ENCODE results near the gene MAPKBP1. TPM values are rescaled to one million over a fixed set of nuclear protein-coding genes. Genes with fewer than 3 reads are reported as not detected.

The MAPKBP1 gene
- polyA plus RNA-seq, 3 donors: 0.76 to 8.6 (median 1.1) TPM

GRCh38 chr15:41876689-41877088 is 102.4 kb downstream of the MAPKBP1 start:
- 87% methylated on average over 9 of the region's 12 CpGs for WGBS (ENCODE audit: insufficient coverage)
- Mint-ChIP-seq H3K27ac (no peak overlapping the region), H3K36me3 (peaks cover 6 to 9% of the 10 kb centered on the region in 2 donors), H3K4me3 (no peak overlapping the region), H3K9me3 (peaks cover 0 to 3% (median 0%) of the 10 kb centered on the region in 7 donors), H3K27me3 (ENCODE audit: low read depth in 3 of 3) (peaks cover 21 to 27% (median 22%) of the 10 kb centered on the region in 3 donors), H3K4me1 (peaks cover 5% of the 10 kb centered on the region)
- Histone ChIP-seq H3K27me3 (ENCODE audit: control insufficient read depth in 2 of 2, insufficient read depth in 2 of 2, low read length in 2 of 2) (peaks cover 4 to 21% of the 10 kb centered on the region in 2 donors), H3K4me3 (replicated peaks in 1 of 3; ENCODE audit: low read depth in 2 of 3, low read length in 3 of 3) (no peak overlapping the region), H2AFZ (ENCODE audit: insufficient read depth, low read depth, low read length, poor library complexity, severe bottlenecking) (no peak overlapping the region), H3K4me2 (replicated peaks; ENCODE audit: extremely low read depth, low read length, poor library complexity, severe bottlenecking) (no peak overlapping the region), H3K79me2 (ENCODE audit: insufficient read depth, low read length) (no peaks in the 10 kb centered on the region), H3K9me3 (replicated peaks in 1 of 2; ENCODE audit: control insufficient read depth in 1 of 2, insufficient read depth in 1 of 2, low read length in 2 of 2) (no peaks in the 10 kb centered on the region), H3K4me1 (ENCODE audit: control insufficient read depth in 1 of 2, insufficient read depth in 2 of 2, low read length in 2 of 2) (no peaks in the 10 kb centered on the region), H4K20me1 (ENCODE audit: insufficient read depth, low read length) (no peaks in the 10 kb centered on the region), H3K27ac (ENCODE audit: low read depth in 1 of 2, low read length in 2 of 2) (no peak overlapping the region), H3K36me3 (replicated peaks in 1 of 2; ENCODE audit: control insufficient read depth in 1 of 2, insufficient read depth in 2 of 2, low read length in 2 of 2) (no peaks in the 10 kb centered on the region), H3K9ac (ENCODE audit: insufficient read depth, low read length, poor library complexity, severe bottlenecking) (no peak overlapping the region)
- DNase-seq: no peak
- intact Hi-C loops (cut with micrococcal nuclease): no loop called here
- no peak for TF ChIP-seq CTCF (IDR thresholded peaks at IDR 0.05)

Small RNA genes within 50 kb of the gene (small RNA-seq; reads per million reads assigned to genes)
- gene JMJD7-PLA2G4B (ENCODE audit: insufficient read length, low read depth): not detected
- gene MIR4310 (ENCODE audit: insufficient read length, low read depth): not detected
- gene RNA5SP393 (ENCODE audit: insufficient read length, low read depth): not detected

Other genes with a start within 250 kb of the MAPKBP1 start
- 1 to 10 TPM; 2.7 to 9.9 (median 2.9) TPM for gene RPAP1, start 230.2 kb upstream of the MAPKBP1 start, polyA plus RNA-seq
- under 1 TPM in 2 of 3 donors, not detected in 1; 0.09 to 0.12 TPM for gene TYRO3, start 215.3 kb upstream of the MAPKBP1 start, polyA plus RNA-seq
- 1 to 10 TPM; 2.7 to 6.9 (median 4.2) TPM for gene MGA, start 114.1 kb upstream of the MAPKBP1 start, polyA plus RNA-seq
- gene JMJD7, start 53.6 kb downstream of the MAPKBP1 start, polyA plus RNA-seq: 10 to 100 TPM; 11.3 to 18.8 (median 15.2) TPM
- 10 to 100 TPM in 1 of 3 donors, 1 to 10 TPM in 1, under 1 TPM in 1; 0.31 to 32.1 (median 1.6) TPM for gene PLA2G4B, start 64.4 kb downstream of the MAPKBP1 start, polyA plus RNA-seq
- under 1 TPM in 1 of 3 donors, not detected in 2; 0.29 TPM for gene SPTBN5, start 119.6 kb downstream of the MAPKBP1 start, polyA plus RNA-seq
- gene EHD4, start 198.1 kb downstream of the MAPKBP1 start, polyA plus RNA-seq: 10 to 100 TPM; 12.8 to 16.0 (median 14.2) TPM
- not detected for gene PLA2G4E, start 246.6 kb downstream of the MAPKBP1 start, polyA plus RNA-seq

All from CD14-positive monocyte (primary cell).